HUDEP-2 (cell line): ENCODE measurements around the gene SERGEF.

Experiments used
- DNase-seq, 76 experiments: peaks; one replicate each; lab custom pipeline; 2025; ENCODE audit not compliant: unreplicated experiment in 76 of 76; lab: John Stamatoyannopoulos, UW

Gene SERGEF

GRCh38 chr11:17740649-17741235 is 272.1 kb downstream of the SERGEF start:
- no peak for DNase-seq

GRCh38 chr11:17739945-17740338 is 272.9 kb downstream of the SERGEF start:
- no peak for DNase-seq

GRCh38 chr11:17738151-17738973 is 274.5 kb downstream of the SERGEF start:
- no peak for DNase-seq
